ENCODE data around the gene WFDC1.

The WFDC1 gene

DNA sequence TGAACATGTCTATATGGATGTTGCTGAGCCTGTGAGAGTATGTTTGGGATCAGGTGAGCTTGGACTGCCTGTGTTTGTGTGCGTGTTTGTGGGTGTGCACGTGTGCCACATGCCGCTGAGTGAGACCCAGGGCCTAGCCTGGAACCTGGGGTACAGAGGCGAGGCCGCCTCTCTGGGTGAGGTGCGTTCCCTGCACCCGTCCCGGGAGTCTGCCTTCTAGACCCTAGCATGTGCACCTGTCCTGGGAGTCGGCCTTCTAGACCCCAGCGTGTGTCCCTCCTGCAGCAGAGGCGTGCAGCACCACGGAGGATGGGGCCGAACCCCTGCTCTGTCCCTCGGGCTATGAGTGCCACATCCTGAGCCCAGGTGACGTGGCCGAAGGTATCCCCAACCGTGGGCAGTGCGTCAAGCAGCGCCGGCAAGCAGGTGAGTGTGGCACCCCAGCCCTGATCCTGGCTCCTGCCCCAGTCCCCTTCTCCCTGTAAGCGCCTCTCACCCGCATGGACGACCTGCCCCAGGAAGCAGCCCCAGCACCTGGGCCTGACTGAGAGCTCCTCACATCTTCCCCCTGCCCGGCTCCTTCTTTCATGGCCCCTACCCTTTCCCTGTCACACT is 24.6 kb downstream of the WFDC1 start:
- POLR2A ChIA-PET (ENCODE audit: low non-redundant PET), result no interaction called here
- DNase-seq (ENCODE audit: low spot score), result no peak
- TF ChIP-seq, protein P1, sequence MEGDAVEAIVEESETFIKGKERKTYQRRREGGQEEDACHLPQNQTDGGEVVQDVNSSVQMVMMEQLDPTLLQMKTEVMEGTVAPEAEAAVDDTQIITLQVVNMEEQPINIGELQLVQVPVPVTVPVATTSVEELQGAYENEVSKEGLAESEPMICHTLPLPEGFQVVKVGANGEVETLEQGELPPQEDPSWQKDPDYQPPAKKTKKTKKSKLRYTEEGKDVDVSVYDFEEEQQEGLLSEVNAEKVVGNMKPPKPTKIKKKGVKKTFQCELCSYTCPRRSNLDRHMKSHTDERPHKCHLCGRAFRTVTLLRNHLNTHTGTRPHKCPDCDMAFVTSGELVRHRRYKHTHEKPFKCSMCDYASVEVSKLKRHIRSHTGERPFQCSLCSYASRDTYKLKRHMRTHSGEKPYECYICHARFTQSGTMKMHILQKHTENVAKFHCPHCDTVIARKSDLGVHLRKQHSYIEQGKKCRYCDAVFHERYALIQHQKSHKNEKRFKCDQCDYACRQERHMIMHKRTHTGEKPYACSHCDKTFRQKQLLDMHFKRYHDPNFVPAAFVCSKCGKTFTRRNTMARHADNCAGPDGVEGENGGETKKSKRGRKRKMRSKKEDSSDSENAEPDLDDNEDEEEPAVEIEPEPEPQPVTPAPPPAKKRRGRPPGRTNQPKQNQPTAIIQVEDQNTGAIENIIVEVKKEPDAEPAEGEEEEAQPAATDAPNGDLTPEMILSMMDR (conservative IDR thresholded peaks at IDR 0.05; ENCODE audit: low read depth), result no peak
- CTCF ChIA-PET, result no interaction called here
- H3K27ac ChIP-seq, result no peak overlapping the region

DNA sequence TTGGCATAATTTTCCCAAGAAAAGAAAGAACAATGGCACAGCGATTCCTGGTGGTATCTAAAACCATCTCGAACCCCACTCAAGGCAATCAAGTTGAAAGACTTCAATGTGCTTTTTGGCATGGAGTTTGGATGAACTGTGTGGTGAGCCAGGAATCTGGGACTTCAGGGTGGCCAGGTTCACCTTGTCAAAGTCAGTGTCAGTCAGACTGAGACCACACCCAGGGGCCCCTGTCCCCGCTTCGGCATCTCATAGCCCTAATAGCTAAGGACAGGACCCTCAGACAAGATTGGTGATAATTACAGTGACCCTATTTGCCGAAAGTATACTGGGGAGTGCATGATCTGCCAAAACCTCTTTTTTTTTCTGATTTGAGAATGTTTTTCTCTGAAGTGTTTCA is 25.8 kb downstream of the WFDC1 start:
- ChIA-PET POLR2A (ENCODE audit: low non-redundant PET) (no interaction called here), CTCF (no interaction called here)
- no peak for DNase-seq (ENCODE audit: low spot score)
- H3K27ac ChIP-seq, result no peak overlapping the region
- TF ChIP-seq, protein P1 (conservative IDR thresholded peaks at IDR 0.05; ENCODE audit: low read depth), result no peak

DNA sequence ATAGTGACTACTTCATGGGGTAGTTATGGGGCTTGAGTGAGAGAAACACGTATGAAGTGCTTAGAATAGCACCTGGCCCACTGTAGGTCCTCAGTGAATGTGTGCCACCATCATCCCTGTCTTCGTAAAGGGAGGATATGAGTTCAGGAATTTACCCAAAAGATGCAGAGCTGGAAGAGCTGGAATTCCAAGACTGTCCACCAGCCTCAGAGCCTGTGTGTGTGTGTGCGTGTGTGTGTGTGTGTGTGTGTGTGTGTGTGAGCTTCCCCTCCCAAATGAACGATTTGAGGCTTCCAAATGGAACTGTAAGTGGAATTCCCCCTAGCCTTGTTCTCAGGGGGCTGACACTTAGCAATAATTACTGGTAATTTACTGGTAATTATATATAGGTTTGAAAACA is 27.3 kb downstream of the WFDC1 start:
- ChIA-PET CTCF (interaction anchor here (0.7 kb wide), 1 partner anchor 10 kb away, joined by 3 read pairs; no protein-coding TSS in a partner anchor), POLR2A (ENCODE audit: low non-redundant PET) (no interaction called here)
- no peak for DNase-seq (ENCODE audit: low spot score)
- no peak overlapping the region for H3K27ac ChIP-seq
- TF ChIP-seq, protein P1 (conservative IDR thresholded peaks at IDR 0.05; ENCODE audit: low read depth), result no peak

DNA sequence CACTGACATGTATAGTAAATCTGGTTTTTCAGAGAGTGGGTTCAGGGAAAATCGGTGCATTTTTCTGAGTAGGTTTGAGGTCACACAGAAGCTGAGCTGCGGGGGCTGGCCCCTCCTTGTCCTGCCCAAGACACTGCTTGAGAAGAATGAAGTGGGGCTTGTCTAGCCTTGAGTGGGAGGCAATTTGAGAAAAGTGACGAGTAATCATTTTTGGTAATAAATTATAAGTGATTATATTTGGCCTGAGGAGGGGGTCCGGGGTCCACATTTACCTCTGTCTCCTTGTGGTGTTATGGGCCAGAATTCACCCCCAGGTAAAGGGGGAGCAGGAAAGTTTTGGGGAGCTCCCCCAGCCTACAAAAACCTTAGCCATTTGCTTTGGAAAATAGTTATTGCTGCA is 28.1 kb downstream of the WFDC1 start:
- CTCF ChIA-PET, result interaction anchor here (1.0 kb wide), 1 partner anchor 14 kb away, joined by 5 read pairs; no protein-coding TSS in a partner anchor

DNA sequence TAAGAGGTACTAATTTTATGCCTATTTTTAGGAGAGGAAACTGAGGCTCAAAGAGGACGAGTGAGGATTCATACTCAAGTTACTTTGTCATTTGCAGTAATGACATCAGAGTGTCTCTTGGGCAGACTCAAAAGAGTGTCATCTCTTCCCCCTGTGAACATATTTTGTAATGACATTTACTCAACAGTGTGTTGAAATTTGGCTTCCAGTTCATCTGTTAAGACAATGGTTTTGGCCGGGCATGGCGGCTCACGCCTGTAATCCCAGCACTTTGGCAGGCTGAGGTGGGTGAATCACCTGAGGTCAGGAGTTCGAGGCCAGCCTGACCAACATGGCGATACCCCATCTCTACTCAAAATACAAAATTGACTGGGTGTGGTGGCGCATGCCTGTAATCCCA is 28.9 kb downstream of the WFDC1 start:
- CTCF ChIA-PET, result no interaction called here
- no peak for DNase-seq (ENCODE audit: low spot score)
- TF ChIP-seq, protein P1 (conservative IDR thresholded peaks at IDR 0.05; ENCODE audit: low read depth), result no peak
- no peak overlapping the region for H3K27ac ChIP-seq
- POLR2A ChIA-PET (ENCODE audit: low non-redundant PET), result no interaction called here

More for the DNA sequence above, 28.1 kb downstream of the WFDC1 start:
- POLR2A ChIA-PET (ENCODE audit: low non-redundant PET), result no interaction called here
- DNase-seq (ENCODE audit: low spot score), result no peak
- H3K27ac ChIP-seq, result no peak overlapping the region
- TF ChIP-seq, protein P1 (conservative IDR thresholded peaks at IDR 0.05; ENCODE audit: low read depth), result no peak

DNA sequence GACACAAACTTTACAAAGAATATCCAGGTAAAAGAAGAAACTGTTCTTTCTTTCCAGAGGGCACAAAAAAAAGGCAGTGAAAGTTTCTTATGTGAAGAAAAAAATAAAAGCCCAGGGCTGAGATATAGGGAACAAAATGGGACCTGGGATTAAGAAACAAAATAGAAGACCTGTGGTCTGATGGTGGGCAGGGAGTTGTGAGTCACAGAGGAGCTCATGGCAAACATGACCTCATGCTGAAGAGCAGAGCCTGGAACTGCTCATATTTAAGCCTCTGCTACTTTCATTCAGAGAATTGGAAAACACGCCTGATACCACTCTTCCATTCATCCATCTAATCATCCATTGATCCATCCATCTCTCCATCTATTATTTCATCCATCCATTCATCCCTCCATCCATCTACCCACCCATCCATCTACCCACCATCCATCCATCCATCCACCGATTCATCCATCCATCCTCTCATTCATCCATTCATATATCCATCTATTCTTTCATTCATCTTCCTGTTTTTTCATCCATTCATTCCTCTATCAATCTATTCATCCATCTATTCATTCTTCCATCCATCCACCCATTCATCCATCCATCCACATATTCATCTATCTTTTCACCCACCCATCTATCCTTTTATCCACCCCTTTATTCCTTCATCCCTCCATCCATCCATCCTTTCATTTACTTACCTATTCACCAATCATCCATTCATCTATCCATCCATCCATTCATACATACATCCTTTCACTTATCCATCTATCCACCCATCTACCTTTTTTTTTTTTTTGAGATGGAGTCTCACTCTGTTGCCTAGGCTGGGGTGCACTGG is 30.0 kb downstream of the WFDC1 start:
- H3K27ac ChIP-seq, result no peak overlapping the region
- TF ChIP-seq, protein P1 (conservative IDR thresholded peaks at IDR 0.05; ENCODE audit: low read depth), result no peak
- no peak for DNase-seq (ENCODE audit: low spot score)
- POLR2A ChIA-PET (ENCODE audit: low non-redundant PET), result no interaction called here
- CTCF ChIA-PET, result no interaction called here
